K562 (cell line): ENCODE data around the gene TALDO1. TPM values are rescaled to one million over a fixed set of nuclear protein-coding genes. Genes with fewer than 3 reads are reported as not detected.
A peak's percentile ranks its signal among the peaks of the same experiment; 100 is the strongest.

ENCODE experiments used
- ARID3B ChIP-seq: fragments of 250-450 bp; sonication (Bioruptor Pico); IDR thresholded peaks from 2 replicates; pipeline ENCODE4 v1.4.0; 2020; ENCODE audit warnings: borderline replicate concordance
- CREB1 ChIP-seq, 2 experiments: sonication (generic) in 1 of 2; formaldehyde crosslinking in 1 of 2; IDR thresholded peaks; 2 replicates each; pipeline versions ENCODE4 v1.6.1 to v1.8.0; 2012 to 2022; ENCODE audit warnings: inconsistent platforms in 1 of 2, mild to moderate bottlenecking in 1 of 2, missing genetic modification reagents in 1 of 2, moderate library complexity in 1 of 2
- CREM ChIP-seq: IDR thresholded peaks from 2 replicates; pipeline ENCODE4 v1.6.1; 2014; ENCODE audit warnings: antibody characterized with exemption, low read depth
- CTCFL ChIP-seq: IDR thresholded peaks from 2 replicates; pipeline ENCODE4 v1.6.1; 2011; ENCODE audit warnings: borderline replicate concordance, low read depth, mild to moderate bottlenecking, moderate library complexity, low read length; ENCODE audit not compliant: insufficient read depth, poor library complexity, severe bottlenecking
- FIP1L1 ChIP-seq: fragments of 200-400 bp; formaldehyde crosslinking; IDR thresholded peaks from 2 replicates; pipeline ENCODE4 v1.6.1; 2018; ENCODE audit warnings: mild to moderate bottlenecking, low read depth, low read length; ENCODE audit not compliant: poor library complexity, severe bottlenecking
- FOXP1 ChIP-seq: sonication (generic); formaldehyde crosslinking; IDR thresholded peaks from 2 replicates; pipeline ENCODE4 v1.8.0; 2022; ENCODE audit warnings: mild to moderate bottlenecking, missing genetic modification reagents
- GATAD2B ChIP-seq: fragments of 450-650 bp; IDR thresholded peaks from 2 replicates; pipeline ENCODE4 v1.6.1; 2017; ENCODE audit warnings: mild to moderate bottlenecking, borderline replicate concordance
- IRF2 ChIP-seq: sonication (generic); formaldehyde crosslinking; IDR thresholded peaks from 2 replicates; pipeline ENCODE4 v1.8.1; 2022; ENCODE audit warnings: mild to moderate bottlenecking, missing genetic modification reagents
- KLF13 ChIP-seq: fragments of 450-650 bp; IDR thresholded peaks from 2 replicates; pipeline ENCODE4 v1.6.1; 2016; ENCODE audit warnings: missing genetic modification characterization, low read depth, mild to moderate bottlenecking, missing compliant biosample characterization, moderate library complexity, borderline replicate concordance
- L3MBTL2 ChIP-seq: fragments of 450-650 bp; IDR thresholded peaks from 2 replicates; pipeline ENCODE4 v1.6.1; 2016; ENCODE audit warnings: mild to moderate bottlenecking, moderate library complexity
- MYC ChIP-seq, 2 experiments: fragments of 250-450 bp in 1 of 2; sonication (Bioruptor Pico) in 1 of 2; IDR thresholded peaks; 2 replicates each; pipeline versions ENCODE4 v1.5.1 to v1.6.1; 2012 to 2021; ENCODE audit warnings: low read depth in 2 of 2, borderline replicate concordance in 1 of 2, improper control_type of control experiment in 1 of 2, low read length in 1 of 2, mild to moderate bottlenecking in 1 of 2, moderate library complexity in 1 of 2
- PCBP1 ChIP-seq: fragments of 200-400 bp; formaldehyde crosslinking; IDR thresholded peaks from 2 replicates; pipeline ENCODE4 v1.6.1; 2018; ENCODE audit warnings: mild to moderate bottlenecking, low read depth, low read length; ENCODE audit not compliant: poor library complexity, severe bottlenecking
- POLR2G ChIP-seq: fragments of 200-400 bp; formaldehyde crosslinking; IDR thresholded peaks from 2 replicates; pipeline ENCODE4 v1.6.1; 2017; ENCODE audit warnings: low read depth, mild to moderate bottlenecking, antibody characterized with exemption, low read length, moderate library complexity
- RAD21 ChIP-seq, 2 experiments: fragments of 250-450 bp in 1 of 2; fragments of 450-650 bp in 1 of 2; sonication (Bioruptor Pico) in 1 of 2; formaldehyde crosslinking in 1 of 2; IDR thresholded peaks in 1 of 2; conservative IDR thresholded peaks in 1 of 2; 2 replicates each; pipeline versions ENCODE4 v1.4.0 to v1.8.0; 2020 to 2022; ENCODE audit warnings: mild to moderate bottlenecking in 2 of 2, moderate library complexity in 1 of 2
- RB1 ChIP-seq: fragments of 450-650 bp; IDR thresholded peaks from 2 replicates; pipeline ENCODE4 v1.6.1; 2017; ENCODE audit warnings: low read depth, mild to moderate bottlenecking
- SAFB ChIP-seq: fragments of 200-400 bp; formaldehyde crosslinking; IDR thresholded peaks from 2 replicates; pipeline ENCODE4 v1.6.1; 2017; ENCODE audit warnings: low read depth, low read length, borderline replicate concordance
- SMAD4 ChIP-seq: fragments of 250-450 bp; sonication (Bioruptor Pico); conservative IDR thresholded peaks from 2 replicates; pipeline ENCODE4 v1.8.0; 2021; ENCODE audit warnings: inconsistent platforms, mild to moderate bottlenecking, moderate library complexity
- SMC3 ChIP-seq: conservative IDR thresholded peaks from 2 replicates; pipeline ENCODE4 v1.6.1; 2011; ENCODE audit warnings: low read depth, low read length, improper control_type of control experiment; ENCODE audit not compliant: insufficient read depth
- ZNF175 ChIP-seq: fragments of 200-800 bp; sonication (Bioruptor generic); IDR thresholded peaks from 2 replicates; pipeline ENCODE4 v1.6.1; 2016; ENCODE audit warnings: low read depth, mild to moderate bottlenecking, missing genetic modification characterization, missing compliant biosample characterization
- ZNF395 ChIP-seq: fragments of 200-800 bp; sonication (Bioruptor generic); IDR thresholded peaks from 2 replicates; pipeline ENCODE4 v1.6.1; 2017; ENCODE audit warnings: missing genetic modification characterization, missing compliant biosample characterization
- ZNF431 ChIP-seq: sonication (generic); formaldehyde crosslinking; IDR thresholded peaks from 2 replicates; pipeline ENCODE4 v1.8.0; 2022; ENCODE audit warnings: mild to moderate bottlenecking, missing genetic modification reagents
- polyA plus RNA-seq, 8 experiments: library from polyadenylated mRNA; depleted of rRNA in 4 of 8; stranded (reverse) in 5 of 8; unstranded in 3 of 8; fragments of >200 nt; fragmentation: Nextera tagmentation in 2 of 8; fragmentation: Illumina TruSeq in 1 of 8; extraction: Ambion mirVana in 2 of 8; extraction: Trizol in 1 of 8; gene quantifications; 2 replicates each; pipeline versions ENCODE4 v1.2.1 to v1.2.3, GENCODE V29; 2011 to 2014; ENCODE audit warnings: inconsistent platforms in 1 of 8, missing spikeins in 1 of 8
- total RNA-seq, 7 experiments: library from RNA; depleted of rRNA in 6 of 7; stranded (reverse); fragments of >200 nt in 6 of 7; fragmentation: Illumina TruSeq in 2 of 7; extraction: Trizol in 2 of 7; gene quantifications; 2 replicates each; pipeline versions ENCODE4 v1.2.1 to v1.2.3, GENCODE V29; 2011 to 2021; ENCODE audit warnings: low replicate concordance in 1 of 7

Gene TALDO1
- total and polyA plus RNA-seq, 9 of the 15 experiments (the other 6 are each of a cell fraction or from before 2014, with no cell fraction given): 260 to 541 (median 441) TPM

GRCh38 chr11:798093-798713, 50.9 kb downstream of the TALDO1 start, which contains the start of gene SLC25A22 (continued):
- peak; percentile 30 for TF ChIP-seq FIP1L1
- TF ChIP-seq CTCFL: peak; percentile 47
- peak; percentile 58; the same call in 1 of the 2 replicates for TF ChIP-seq KLF13 (tag)
- TF ChIP-seq ZNF395 (CRISPR knock-in tag): peak; percentile 68; the same call in 1 of the 2 replicates
- peak; percentile 59; the same call in 1 of the 2 replicates for TF ChIP-seq FOXP1 (CRISPR knock-in tag)
- no peak for TF ChIP-seq ARID3B
- no peak for TF ChIP-seq ZNF431 (CRISPR knock-in tag)
- TF ChIP-seq SMAD4 (CRISPR knock-in tag): peak; percentile 53; the same call in 1 of the 2 replicates
- peak; percentile 91 for TF ChIP-seq SAFB
- TF ChIP-seq GATAD2B: peak; percentile 68; the same call in 1 of the 2 replicates
- peak; percentile 57 for TF ChIP-seq SMC3
- 0 out of 2 replicates have a peak, but pooled peaks have one; percentile 37 for TF ChIP-seq ZNF175 (CRISPR knock-in tag)
- peak; percentile 95 for TF ChIP-seq RB1
- peak; percentile 48 to 61 for TF ChIP-seq RAD21 (CRISPR knock-in tag; conservative IDR thresholded peaks at IDR 0.05 in 1 of 2, IDR thresholded peaks at IDR 0.05 in 1 of 2)
- TF ChIP-seq POLR2G: peak; percentile 35; the same call in 1 of the 2 replicates
- peak; percentile 32 for TF ChIP-seq PCBP1
- TF ChIP-seq CREM: peak; percentile 13; the same call in 1 of the 2 replicates
- TF ChIP-seq CREB1 (IDR thresholded peaks at IDR 0.05): no peak
- 0 out of 2 replicates have a peak, but pooled peaks have one; percentile 11 for TF ChIP-seq CREB1 (CRISPR knock-in tag; IDR thresholded peaks at IDR 0.05)
- peak; percentile 63 for TF ChIP-seq MYC (IDR thresholded peaks at IDR 0.05; ENCODE audit: low read depth, low read length)
- no peak for TF ChIP-seq MYC (CRISPR knock-in tag; IDR thresholded peaks at IDR 0.05; ENCODE audit: borderline replicate concordance, low read depth)
- peak; percentile 26; the same call in 1 of the 2 replicates for TF ChIP-seq L3MBTL2
- no peak for TF ChIP-seq IRF2
